ENCODE results near the gene INPP5A.

INPP5A gene

GRCh38 chr10:132615341-132616169 is 78.0 kb downstream of the INPP5A start:
- no peak overlapping the region for H3K4me3 ChIP-seq (ENCODE audit: low read depth, low read length)
- no peak for DNase-seq (ENCODE audit: low read depth, low spot score)
- ChIA-PET POLR2A (no interaction called here), CTCF (interaction anchor here (0.6 to 1.5 kb wide), 3 partner anchors 23 to 155 kb away, joined by 3 read pairs; no protein-coding TSS in a partner anchor)
- no peak for TF ChIP-seq CTCF (IDR thresholded peaks at IDR 0.05; ENCODE audit: insufficient read depth, low read length, missing control alignments)

- TF ChIP-seq CTCF (IDR thresholded peaks at IDR 0.05; ENCODE audit: insufficient read depth, low read length, missing control alignments), result no peak
- ChIA-PET POLR2A (no interaction called here), CTCF (interaction anchor here (0.9 to 1.5 kb wide), 3 partner anchors 77 to 157 kb away, joined by 3 read pairs; no protein-coding TSS in a partner anchor)
- DNase-seq (ENCODE audit: low read depth, low spot score), result no peak
- no peak overlapping the region for H3K4me3 ChIP-seq (ENCODE audit: low read depth, low read length)
Observed at GRCh38 chr10:132616170-132616995, 78.8 kb downstream of the INPP5A start.

- ChIA-PET CTCF (interaction anchor here (0.9 to 1.5 kb wide), 4 partner anchors 21 to 158 kb away, joined by 3 to 4 read pairs (median 3); no protein-coding TSS in a partner anchor), POLR2A (no interaction called here)
- no peak for DNase-seq (ENCODE audit: low read depth, low spot score)
- no peak overlapping the region for H3K4me3 ChIP-seq (ENCODE audit: low read depth, low read length)
- no peak for TF ChIP-seq CTCF (IDR thresholded peaks at IDR 0.05; ENCODE audit: insufficient read depth, low read length, missing control alignments)
Observed at GRCh38 chr10:132616996-132617736, 79.6 kb downstream of the INPP5A start.

GRCh38 chr10:132617737-132618052 is 80.1 kb downstream of the INPP5A start:
- H3K4me3 ChIP-seq (ENCODE audit: low read depth, low read length), result no peak overlapping the region
- CTCF ChIA-PET, result interaction anchor here (0.9 to 1.3 kb wide), 2 partner anchors 21 to 158 kb away, joined by 3 to 4 read pairs; no protein-coding TSS in a partner anchor
- TF ChIP-seq CTCF (IDR thresholded peaks at IDR 0.05; ENCODE audit: insufficient read depth, low read length, missing control alignments), result no peak
- DNase-seq (ENCODE audit: low read depth, low spot score), result no peak
- POLR2A ChIA-PET, result no interaction called here

GRCh38 chr10:132618158-132618919 is 80.8 kb downstream of the INPP5A start:
- no peak overlapping the region for H3K4me3 ChIP-seq (ENCODE audit: low read depth, low read length)
- no peak for DNase-seq (ENCODE audit: low read depth, low spot score)
- ChIA-PET CTCF (interaction anchor here (1.3 kb wide), 1 partner anchor 20 kb away, joined by 4 read pairs; no protein-coding TSS in a partner anchor), POLR2A (no interaction called here)
- TF ChIP-seq CTCF (IDR thresholded peaks at IDR 0.05; ENCODE audit: insufficient read depth, low read length, missing control alignments), result no peak
